Measurements from ENCODE around the gene PHLDB2.

PHLDB2 gene

GRCh38 chr3:111971533-111972130 lies 112.6 kb downstream of the PHLDB2 start:
- DNase-seq (ENCODE audit: insufficient read length, low spot score) (no peak), FAIRE-seq (no peak)
- TF ChIP-seq PAX5 (IDR thresholded peaks at IDR 0.05; ENCODE audit: insufficient read depth, low read length, severe bottlenecking) = no peak

- TF ChIP-seq PAX5 (IDR thresholded peaks at IDR 0.05; ENCODE audit: insufficient read depth, low read length, severe bottlenecking) = no peak
- FAIRE-seq (no peak), DNase-seq (ENCODE audit: insufficient read length, low spot score) (no peak)
These were observed 113.8 kb downstream of the PHLDB2 start for GRCh38 chr3:111972891-111973290.

- no peak for FAIRE-seq
- TF ChIP-seq TAF1 (IDR thresholded peaks at IDR 0.05; ENCODE audit: low read depth, low read length) = no peak
- no peak for DNase-seq (ENCODE audit: insufficient read length, low spot score)
These were observed 116.1 kb downstream of the PHLDB2 start for GRCh38 chr3:111975131-111975530.

GRCh38 chr3:111976254-111976653 lies 117.2 kb downstream of the PHLDB2 start:
- FAIRE-seq (no peak), DNase-seq (ENCODE audit: insufficient read length, low spot score) (no peak)

GRCh38 chr3:111978583-111979433 lies 119.7 kb downstream of the PHLDB2 start, which contains the start of gene ABHD10:
Gene ABHD10 (plus strand): TSS chr3:111979026. CDS start chr3:111979062, 36 bp downstream.
- FAIRE-seq (peak; percentile 100), DNase-seq (ENCODE audit: insufficient read length, low spot score) (peak; percentile 61)
- peak; percentile 78 for TF ChIP-seq TAF1 (IDR thresholded peaks at IDR 0.05; ENCODE audit: low read depth, low read length)
- peak; percentile 91 for TF ChIP-seq POLR2A (IDR thresholded peaks at IDR 0.05; ENCODE audit: low read depth, low read length)
- peak; percentile 94 for TF ChIP-seq POLR2AphosphoS5 (IDR thresholded peaks at IDR 0.05; ENCODE audit: low read depth, low read length)
- no peak for TF ChIP-seq PAX5 (IDR thresholded peaks at IDR 0.05; ENCODE audit: insufficient read depth, low read length, severe bottlenecking)

More at GRCh38 chr3:111976254-111976653, 117.2 kb downstream of the PHLDB2 start:
- TF ChIP-seq SPI1 (IDR thresholded peaks at IDR 0.05; ENCODE audit: low read depth, low read length) (no peak), TAF1 (IDR thresholded peaks at IDR 0.05; ENCODE audit: low read depth, low read length) (no peak)

- FAIRE-seq (peak; percentile 35), DNase-seq (ENCODE audit: insufficient read length, low spot score) (no peak)
- TF ChIP-seq POLR2AphosphoS5 (IDR thresholded peaks at IDR 0.05; ENCODE audit: low read depth, low read length) = no peak
- TF ChIP-seq SPI1 (IDR thresholded peaks at IDR 0.05; ENCODE audit: low read depth, low read length) = peak; percentile 57
- no peak for TF ChIP-seq POU2F2 (IDR thresholded peaks at IDR 0.05; ENCODE audit: low read depth, low read length)
These were observed 120.5 kb downstream of the PHLDB2 start for GRCh38 chr3:111979434-111980038.

GRCh38 chr3:111980716-111981456 lies 121.8 kb downstream of the PHLDB2 start:
- FAIRE-seq (peak; percentile 50), DNase-seq (ENCODE audit: insufficient read length, low spot score) (no peak)
- TF ChIP-seq POLR2A (IDR thresholded peaks at IDR 0.05; ENCODE audit: low read depth, low read length) (no peak), SPI1 (IDR thresholded peaks at IDR 0.05; ENCODE audit: low read depth, low read length) (peak; percentile 60; the same call in 1 of the 2 replicates)

GRCh38 chr3:111981457-111981763 lies 122.3 kb downstream of the PHLDB2 start:
- DNase-seq (ENCODE audit: insufficient read length, low spot score) (no peak), FAIRE-seq (no peak)
- TF ChIP-seq TAF1 (IDR thresholded peaks at IDR 0.05; ENCODE audit: low read depth, low read length) = no peak
- TF ChIP-seq POU2F2 (IDR thresholded peaks at IDR 0.05; ENCODE audit: low read depth, low read length) = no peak
- TF ChIP-seq PAX5 (IDR thresholded peaks at IDR 0.05; ENCODE audit: insufficient read depth, low read length, severe bottlenecking) = no peak
- TF ChIP-seq POLR2A (IDR thresholded peaks at IDR 0.05; ENCODE audit: low read depth, low read length) = no peak
- TF ChIP-seq SPI1 (IDR thresholded peaks at IDR 0.05; ENCODE audit: low read depth, low read length) = no peak
- TF ChIP-seq POLR2AphosphoS5 (IDR thresholded peaks at IDR 0.05; ENCODE audit: low read depth, low read length) = no peak

GRCh38 chr3:111984636-111985298 lies 125.7 kb downstream of the PHLDB2 start:
- FAIRE-seq (no peak), DNase-seq (ENCODE audit: insufficient read length, low spot score) (no peak)
- TF ChIP-seq POU2F2 (IDR thresholded peaks at IDR 0.05; ENCODE audit: low read depth, low read length) (no peak), PAX5 (IDR thresholded peaks at IDR 0.05; ENCODE audit: insufficient read depth, low read length, severe bottlenecking) (no peak), SPI1 (IDR thresholded peaks at IDR 0.05; ENCODE audit: low read depth, low read length) (no peak), POLR2AphosphoS5 (IDR thresholded peaks at IDR 0.05; ENCODE audit: low read depth, low read length) (no peak), POLR2A (IDR thresholded peaks at IDR 0.05; ENCODE audit: low read depth, low read length) (no peak), TAF1 (IDR thresholded peaks at IDR 0.05; ENCODE audit: low read depth, low read length) (no peak)

GRCh38 chr3:111986800-111987199 lies 127.7 kb downstream of the PHLDB2 start:
- DNase-seq (ENCODE audit: insufficient read length, low spot score) = no peak
- no peak for FAIRE-seq
- TF ChIP-seq PAX5 (IDR thresholded peaks at IDR 0.05; ENCODE audit: insufficient read depth, low read length, severe bottlenecking) (no peak), TAF1 (IDR thresholded peaks at IDR 0.05; ENCODE audit: low read depth, low read length) (no peak), POLR2A (IDR thresholded peaks at IDR 0.05; ENCODE audit: low read depth, low read length) (no peak), POLR2AphosphoS5 (IDR thresholded peaks at IDR 0.05; ENCODE audit: low read depth, low read length) (no peak), SPI1 (IDR thresholded peaks at IDR 0.05; ENCODE audit: low read depth, low read length) (no peak), POU2F2 (IDR thresholded peaks at IDR 0.05; ENCODE audit: low read depth, low read length) (no peak)

Measured in GM12891 (cell line).